Neural cell (in vitro differentiated cells): ENCODE data around the gene CLINT1. TPM values are rescaled to one million over a fixed set of nuclear protein-coding genes. Genes with fewer than 3 reads are reported as not detected.

Source experiments
- H2AFZ ChIP-seq: fragments of 200-600, 300-800 bp; sonication (generic), shearing (Covaris generic); 2 replicates; pipeline ENCODE4 v1.6.0; 2014; ENCODE audit warnings: low read depth, mild to moderate bottlenecking, antibody characterized with exemption, low read length, moderate library complexity
- H3F3A ChIP-seq: fragments of 200-600 bp; shearing (Covaris generic); 2 replicates; pipeline ENCODE4 v1.6.1; 2016; ENCODE audit warnings: mild to moderate bottlenecking, moderate library complexity, mixed read lengths, antibody characterized with exemption, low read length; ENCODE audit not compliant: insufficient read depth, poor library complexity, severe bottlenecking
- H3K27ac ChIP-seq: fragments of 200-600, 300-800 bp; sonication (generic), shearing (Covaris generic); 2 replicates; pipeline ENCODE4 v1.5.1; 2014; ENCODE audit warnings: mild to moderate bottlenecking, low read length, moderate library complexity
- H3K27me3 ChIP-seq: fragments of 300-800, 200-600 bp; sonication (generic), shearing (Covaris generic); 2 replicates; pipeline ENCODE4 v1.6.0; 2014; ENCODE audit warnings: mild to moderate bottlenecking, low read depth, low read length, moderate library complexity; ENCODE audit not compliant: insufficient read depth
- H3K36me3 ChIP-seq: fragments of 300-800, 200-600 bp; sonication (generic), shearing (Covaris generic); 2 replicates; pipeline ENCODE4 v1.5.1; 2014; ENCODE audit warnings: mild to moderate bottlenecking, antibody characterized with exemption, low read length, moderate library complexity; ENCODE audit not compliant: insufficient read depth
- H3K4me2 ChIP-seq: fragments of 300-800, 200-600 bp; sonication (generic), shearing (Covaris generic); 2 replicates; pipeline ENCODE4 v1.6.0; 2014; ENCODE audit warnings: mild to moderate bottlenecking, low read length
- H3K4me3 ChIP-seq: fragments of 300-800, 200-600 bp; sonication (generic), shearing (Covaris generic); 2 replicates; pipeline ENCODE4 v1.5.1; 2014; ENCODE audit warnings: mild to moderate bottlenecking, low read length, moderate library complexity
- H3K79me2 ChIP-seq: fragments of 200-600 bp; shearing (Covaris generic); replicated peaks from 2 replicates; pipeline ENCODE4 v1.6.0; 2014; ENCODE audit warnings: mild to moderate bottlenecking, low read length, moderate library complexity; ENCODE audit not compliant: insufficient read depth
- H3K9ac ChIP-seq: fragments of 300-800, 200-600 bp; sonication (generic), shearing (Covaris generic); 2 replicates; pipeline ENCODE4 v1.6.1; 2016; ENCODE audit warnings: mild to moderate bottlenecking, low read length, mixed read lengths
- H3K9me2 ChIP-seq: fragments of 200-600 bp; shearing (Covaris generic); 2 replicates; pipeline ENCODE4 v1.6.1; 2016; ENCODE audit warnings: mild to moderate bottlenecking, low read length, mixed read lengths; ENCODE audit not compliant: insufficient read depth
- H3K9me3 ChIP-seq: fragments of 200-600, 300-800 bp; sonication (generic), shearing (Covaris generic); 2 replicates; pipeline ENCODE4 v1.6.1; 2016; ENCODE audit warnings: mild to moderate bottlenecking, mixed run types, low read length, moderate library complexity, mixed read lengths
- H4K20me1 ChIP-seq: fragments of 200-600 bp; shearing (Covaris generic); 2 replicates; pipeline ENCODE4 v1.6.1; 2016; ENCODE audit warnings: mild to moderate bottlenecking, mixed run types; ENCODE audit not compliant: insufficient read depth
- EP300 ChIP-seq: fragments of 450-650 bp; conservative IDR thresholded peaks from 2 replicates; pipeline ENCODE4 v1.6.1; 2014; ENCODE audit warnings: antibody characterized with exemption, mild to moderate bottlenecking, moderate library complexity; ENCODE audit not compliant: poor library complexity, severe bottlenecking
- EZH2 ChIP-seq: fragments of 200-600, 300-800 bp; shearing (Covaris generic), sonication (generic); IDR thresholded peaks from 2 replicates; pipeline ENCODE4 v1.6.1; 2014; ENCODE audit warnings: antibody characterized with exemption, low read length, borderline replicate concordance, mild to moderate bottlenecking; ENCODE audit not compliant: insufficient read depth, poor library complexity, severe bottlenecking
- MXI1 ChIP-seq: fragments of 450-650 bp; conservative IDR thresholded peaks from 2 replicates; pipeline ENCODE4 v1.6.1; 2014; ENCODE audit warnings: antibody characterized with exemption, mild to moderate bottlenecking; ENCODE audit not compliant: poor library complexity, severe bottlenecking
- POLR2AphosphoS5 ChIP-seq: IDR thresholded peaks from 2 replicates; pipeline ENCODE4 v1.6.1; 2012
- RAD21 ChIP-seq: fragments of 450-650 bp; conservative IDR thresholded peaks from 2 replicates; pipeline ENCODE4 v1.6.1; 2014; ENCODE audit warnings: antibody characterized with exemption, mild to moderate bottlenecking, moderate library complexity
- SMC3 ChIP-seq: fragments of 450-650 bp; conservative IDR thresholded peaks from 2 replicates; pipeline ENCODE4 v1.6.1; 2014; ENCODE audit warnings: antibody characterized with exemption, mild to moderate bottlenecking, moderate library complexity; ENCODE audit not compliant: poor library complexity
- TAF1 ChIP-seq: IDR thresholded peaks from 2 replicates; pipeline ENCODE4 v1.6.1; 2012; ENCODE audit warnings: low read depth
- polyA plus RNA-seq: library from polyadenylated mRNA; depleted of rRNA; stranded (reverse); fragments of >200 nt; gene quantifications from 2 replicates; pipeline ENCODE4 v1.2.3, GENCODE V29; 2014
- TF ChIP-seq, protein P1 (sequence below): fragments of 450-650 bp; IDR thresholded peaks from 2 replicates; pipeline ENCODE4 v1.5.1; 2014; ENCODE audit warnings: antibody characterized with exemption, mild to moderate bottlenecking, moderate library complexity; ENCODE audit not compliant: poor library complexity, severe bottlenecking
- TF ChIP-seq, protein P2 (sequence below): IDR thresholded peaks from 2 replicates; pipeline ENCODE4 v1.6.1; 2012; ENCODE audit warnings: borderline replicate concordance

CLINT1 gene
- polyA plus RNA-seq, 1 donor from 2014 or later: 47.3 TPM

DNA sequence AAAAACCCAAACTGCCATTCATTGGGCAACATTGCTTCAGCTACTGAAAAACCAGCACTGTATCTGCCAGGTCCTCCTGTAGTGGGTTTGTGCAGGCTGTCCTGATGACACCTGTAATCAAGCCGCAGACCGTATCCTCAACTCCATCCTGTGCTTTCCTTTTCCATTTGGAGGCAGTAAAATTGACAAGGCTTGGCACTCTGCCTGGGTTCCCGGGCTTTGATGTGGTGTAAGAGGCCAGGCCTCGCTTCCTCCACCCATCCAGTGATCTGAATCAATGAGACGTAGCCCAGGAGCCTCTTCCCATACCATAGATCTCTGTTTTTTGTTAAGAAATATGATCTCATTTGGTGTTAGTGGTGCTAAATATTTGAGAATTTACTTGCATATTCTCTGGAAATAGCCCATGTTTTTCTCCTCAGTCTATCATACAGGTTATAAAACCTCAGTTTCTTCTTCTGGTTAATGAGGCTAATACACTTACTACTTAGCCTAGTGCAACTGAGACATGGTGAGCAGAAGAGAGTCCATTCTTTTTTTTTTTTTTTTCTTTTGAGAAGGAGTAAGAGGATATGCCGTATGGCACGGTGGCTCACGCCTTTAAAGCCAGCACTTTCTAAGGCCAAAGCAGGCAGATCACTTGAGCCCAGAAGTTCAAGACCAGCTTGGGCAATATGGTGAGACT is 80.7 kb downstream of the CLINT1 start:
- Histone ChIP-seq H3F3A (no peaks in the 10 kb centered on the region), H3K9ac (no peak overlapping the region), H3K9me2 (no peaks in the 10 kb centered on the region), H4K20me1 (no peaks in the 10 kb centered on the region), H3K9me3 (no peaks in the 10 kb centered on the region), H2AFZ (no peak overlapping the region), H3K27ac (no peak overlapping the region), H3K27me3 (no peaks in the 10 kb centered on the region), H3K4me3 (no peak overlapping the region), H3K36me3 (no peaks in the 10 kb centered on the region), H3K79me2 (no peaks in the 10 kb centered on the region), H3K4me2 (no peak overlapping the region)
- TF ChIP-seq TAF1: no peak
- TF ChIP-seq, protein P1, sequence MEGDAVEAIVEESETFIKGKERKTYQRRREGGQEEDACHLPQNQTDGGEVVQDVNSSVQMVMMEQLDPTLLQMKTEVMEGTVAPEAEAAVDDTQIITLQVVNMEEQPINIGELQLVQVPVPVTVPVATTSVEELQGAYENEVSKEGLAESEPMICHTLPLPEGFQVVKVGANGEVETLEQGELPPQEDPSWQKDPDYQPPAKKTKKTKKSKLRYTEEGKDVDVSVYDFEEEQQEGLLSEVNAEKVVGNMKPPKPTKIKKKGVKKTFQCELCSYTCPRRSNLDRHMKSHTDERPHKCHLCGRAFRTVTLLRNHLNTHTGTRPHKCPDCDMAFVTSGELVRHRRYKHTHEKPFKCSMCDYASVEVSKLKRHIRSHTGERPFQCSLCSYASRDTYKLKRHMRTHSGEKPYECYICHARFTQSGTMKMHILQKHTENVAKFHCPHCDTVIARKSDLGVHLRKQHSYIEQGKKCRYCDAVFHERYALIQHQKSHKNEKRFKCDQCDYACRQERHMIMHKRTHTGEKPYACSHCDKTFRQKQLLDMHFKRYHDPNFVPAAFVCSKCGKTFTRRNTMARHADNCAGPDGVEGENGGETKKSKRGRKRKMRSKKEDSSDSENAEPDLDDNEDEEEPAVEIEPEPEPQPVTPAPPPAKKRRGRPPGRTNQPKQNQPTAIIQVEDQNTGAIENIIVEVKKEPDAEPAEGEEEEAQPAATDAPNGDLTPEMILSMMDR: no peak
- TF ChIP-seq, protein P2, sequence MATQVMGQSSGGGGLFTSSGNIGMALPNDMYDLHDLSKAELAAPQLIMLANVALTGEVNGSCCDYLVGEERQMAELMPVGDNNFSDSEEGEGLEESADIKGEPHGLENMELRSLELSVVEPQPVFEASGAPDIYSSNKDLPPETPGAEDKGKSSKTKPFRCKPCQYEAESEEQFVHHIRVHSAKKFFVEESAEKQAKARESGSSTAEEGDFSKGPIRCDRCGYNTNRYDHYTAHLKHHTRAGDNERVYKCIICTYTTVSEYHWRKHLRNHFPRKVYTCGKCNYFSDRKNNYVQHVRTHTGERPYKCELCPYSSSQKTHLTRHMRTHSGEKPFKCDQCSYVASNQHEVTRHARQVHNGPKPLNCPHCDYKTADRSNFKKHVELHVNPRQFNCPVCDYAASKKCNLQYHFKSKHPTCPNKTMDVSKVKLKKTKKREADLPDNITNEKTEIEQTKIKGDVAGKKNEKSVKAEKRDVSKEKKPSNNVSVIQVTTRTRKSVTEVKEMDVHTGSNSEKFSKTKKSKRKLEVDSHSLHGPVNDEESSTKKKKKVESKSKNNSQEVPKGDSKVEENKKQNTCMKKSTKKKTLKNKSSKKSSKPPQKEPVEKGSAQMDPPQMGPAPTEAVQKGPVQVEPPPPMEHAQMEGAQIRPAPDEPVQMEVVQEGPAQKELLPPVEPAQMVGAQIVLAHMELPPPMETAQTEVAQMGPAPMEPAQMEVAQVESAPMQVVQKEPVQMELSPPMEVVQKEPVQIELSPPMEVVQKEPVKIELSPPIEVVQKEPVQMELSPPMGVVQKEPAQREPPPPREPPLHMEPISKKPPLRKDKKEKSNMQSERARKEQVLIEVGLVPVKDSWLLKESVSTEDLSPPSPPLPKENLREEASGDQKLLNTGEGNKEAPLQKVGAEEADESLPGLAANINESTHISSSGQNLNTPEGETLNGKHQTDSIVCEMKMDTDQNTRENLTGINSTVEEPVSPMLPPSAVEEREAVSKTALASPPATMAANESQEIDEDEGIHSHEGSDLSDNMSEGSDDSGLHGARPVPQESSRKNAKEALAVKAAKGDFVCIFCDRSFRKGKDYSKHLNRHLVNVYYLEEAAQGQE: no peak
- no peak for TF ChIP-seq POLR2AphosphoS5
- no peak for TF ChIP-seq RAD21
- TF ChIP-seq EZH2: no peak
- no peak for TF ChIP-seq MXI1
- TF ChIP-seq EP300: no peak
- TF ChIP-seq SMC3: no peak

DNA sequence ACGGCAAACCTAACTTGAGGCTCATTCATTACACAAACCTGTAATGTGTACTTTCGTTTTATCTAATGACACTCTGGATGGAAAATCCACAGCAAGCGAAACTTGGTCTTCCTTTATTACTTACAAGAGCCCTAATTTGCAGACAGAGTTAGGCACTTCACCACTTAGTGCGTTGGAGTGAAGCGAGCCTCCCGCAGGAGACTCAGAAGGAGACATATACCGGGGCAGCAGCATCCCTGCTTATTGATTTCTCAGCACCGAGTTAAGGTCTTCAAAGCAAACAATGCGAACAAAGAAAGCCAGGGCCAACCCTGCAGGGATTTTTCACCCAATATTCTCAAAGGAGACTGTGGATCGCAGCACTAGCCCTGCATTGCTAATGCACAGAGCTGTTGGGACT is 86.8 kb downstream of the CLINT1 start:
- Histone ChIP-seq H3K4me2 (no peak overlapping the region), H3K27me3 (no peaks in the 10 kb centered on the region), H3K4me3 (no peak overlapping the region), H3K27ac (no peak overlapping the region), H3K79me2 (no peaks in the 10 kb centered on the region), H3K9me2 (no peaks in the 10 kb centered on the region), H3K36me3 (no peaks in the 10 kb centered on the region), H3F3A (no peaks in the 10 kb centered on the region), H3K9ac (no peak overlapping the region), H2AFZ (no peak overlapping the region), H4K20me1 (no peaks in the 10 kb centered on the region), H3K9me3 (no peaks in the 10 kb centered on the region)
- no peak for TF ChIP-seq EZH2
- TF ChIP-seq POLR2AphosphoS5: no peak
- no peak for TF ChIP-seq RAD21
- no peak for TF ChIP-seq TAF1
- no peak for TF ChIP-seq SMC3
- TF ChIP-seq, protein P2: no peak
- TF ChIP-seq, protein P1: no peak
- no peak for TF ChIP-seq EP300
- TF ChIP-seq MXI1: no peak
